ENCODE data around the gene PRKAR1B. TPM values are rescaled to one million over a fixed set of nuclear protein-coding genes. Genes with fewer than 3 reads are reported as not detected.
A peak's percentile ranks its signal among the peaks of the same experiment; 100 is the strongest.

PRKAR1B gene
- total and polyA plus RNA-seq, 10 of the 15 experiments (the other 5 are each of a cell fraction or from before 2014, with no cell fraction given), result 1.4 to 45.6 (median 19.3) TPM

- TF ChIP-seq, protein P1, sequence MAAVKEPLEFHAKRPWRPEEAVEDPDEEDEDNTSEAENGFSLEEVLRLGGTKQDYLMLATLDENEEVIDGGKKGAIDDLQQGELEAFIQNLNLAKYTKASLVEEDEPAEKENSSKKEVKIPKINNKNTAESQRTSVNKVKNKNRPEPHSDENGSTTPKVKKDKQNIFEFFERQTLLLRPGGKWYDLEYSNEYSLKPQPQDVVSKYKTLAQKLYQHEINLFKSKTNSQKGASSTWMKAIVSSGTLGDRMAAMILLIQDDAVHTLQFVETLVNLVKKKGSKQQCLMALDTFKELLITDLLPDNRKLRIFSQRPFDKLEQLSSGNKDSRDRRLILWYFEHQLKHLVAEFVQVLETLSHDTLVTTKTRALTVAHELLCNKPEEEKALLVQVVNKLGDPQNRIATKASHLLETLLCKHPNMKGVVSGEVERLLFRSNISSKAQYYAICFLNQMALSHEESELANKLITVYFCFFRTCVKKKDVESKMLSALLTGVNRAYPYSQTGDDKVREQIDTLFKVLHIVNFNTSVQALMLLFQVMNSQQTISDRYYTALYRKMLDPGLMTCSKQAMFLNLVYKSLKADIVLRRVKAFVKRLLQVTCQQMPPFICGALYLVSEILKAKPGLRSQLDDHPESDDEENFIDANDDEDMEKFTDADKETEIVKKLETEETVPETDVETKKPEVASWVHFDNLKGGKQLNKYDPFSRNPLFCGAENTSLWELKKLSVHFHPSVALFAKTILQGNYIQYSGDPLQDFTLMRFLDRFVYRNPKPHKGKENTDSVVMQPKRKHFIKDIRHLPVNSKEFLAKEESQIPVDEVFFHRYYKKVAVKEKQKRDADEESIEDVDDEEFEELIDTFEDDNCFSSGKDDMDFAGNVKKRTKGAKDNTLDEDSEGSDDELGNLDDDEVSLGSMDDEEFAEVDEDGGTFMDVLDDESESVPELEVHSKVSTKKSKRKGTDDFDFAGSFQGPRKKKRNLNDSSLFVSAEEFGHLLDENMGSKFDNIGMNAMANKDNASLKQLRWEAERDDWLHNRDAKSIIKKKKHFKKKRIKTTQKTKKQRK (IDR thresholded peaks at IDR 0.05; ENCODE audit: low read depth, low read length), result no peak
- TF ChIP-seq RAD51 (IDR thresholded peaks at IDR 0.05) (no peak), NBN (IDR thresholded peaks at IDR 0.05) (0 out of 2 replicates have a peak, but pooled peaks have one; percentile 56), FOXK2 (IDR thresholded peaks at IDR 0.05) (no peak), RELB (IDR thresholded peaks at IDR 0.05; ENCODE audit: low read depth) (no peak), ZSCAN29 (IDR thresholded peaks at IDR 0.05) (no peak), MEF2B (IDR thresholded peaks at IDR 0.05; ENCODE audit: partially characterized antibody, poor library complexity, severe bottlenecking) (no peak), PKNOX1 (IDR thresholded peaks at IDR 0.05) (no peak), FOS (IDR thresholded peaks at IDR 0.05; ENCODE audit: borderline replicate concordance, extremely low read depth, insufficient read length) (no peak), ZNF217 (IDR thresholded peaks at IDR 0.05) (no peak), BMI1 (IDR thresholded peaks at IDR 0.05; ENCODE audit: borderline replicate concordance) (no peak), NR2C1 (IDR thresholded peaks at IDR 0.05) (no peak), TAF1 (IDR thresholded peaks at IDR 0.05; ENCODE audit: borderline replicate concordance, low read depth, low read length) (no peak), SREBF2 (IDR thresholded peaks at IDR 0.05; ENCODE audit: low read length) (no peak), MEF2A (IDR thresholded peaks at IDR 0.05; ENCODE audit: insufficient read depth, low read depth, low read length) (no peak), JUND (IDR thresholded peaks at IDR 0.05; ENCODE audit: low read depth, low read length) (no peak), IRF4 (IDR thresholded peaks at IDR 0.05; ENCODE audit: low read depth, low read length) (no peak), SREBF1 (IDR thresholded peaks at IDR 0.05; ENCODE audit: low read length) (no peak), FOXM1 (IDR thresholded peaks at IDR 0.05; ENCODE audit: low read depth, low read length) (no peak), NFIC (IDR thresholded peaks at IDR 0.05; ENCODE audit: low read depth, low read length) (no peak)
- TF ChIP-seq, protein P2, sequence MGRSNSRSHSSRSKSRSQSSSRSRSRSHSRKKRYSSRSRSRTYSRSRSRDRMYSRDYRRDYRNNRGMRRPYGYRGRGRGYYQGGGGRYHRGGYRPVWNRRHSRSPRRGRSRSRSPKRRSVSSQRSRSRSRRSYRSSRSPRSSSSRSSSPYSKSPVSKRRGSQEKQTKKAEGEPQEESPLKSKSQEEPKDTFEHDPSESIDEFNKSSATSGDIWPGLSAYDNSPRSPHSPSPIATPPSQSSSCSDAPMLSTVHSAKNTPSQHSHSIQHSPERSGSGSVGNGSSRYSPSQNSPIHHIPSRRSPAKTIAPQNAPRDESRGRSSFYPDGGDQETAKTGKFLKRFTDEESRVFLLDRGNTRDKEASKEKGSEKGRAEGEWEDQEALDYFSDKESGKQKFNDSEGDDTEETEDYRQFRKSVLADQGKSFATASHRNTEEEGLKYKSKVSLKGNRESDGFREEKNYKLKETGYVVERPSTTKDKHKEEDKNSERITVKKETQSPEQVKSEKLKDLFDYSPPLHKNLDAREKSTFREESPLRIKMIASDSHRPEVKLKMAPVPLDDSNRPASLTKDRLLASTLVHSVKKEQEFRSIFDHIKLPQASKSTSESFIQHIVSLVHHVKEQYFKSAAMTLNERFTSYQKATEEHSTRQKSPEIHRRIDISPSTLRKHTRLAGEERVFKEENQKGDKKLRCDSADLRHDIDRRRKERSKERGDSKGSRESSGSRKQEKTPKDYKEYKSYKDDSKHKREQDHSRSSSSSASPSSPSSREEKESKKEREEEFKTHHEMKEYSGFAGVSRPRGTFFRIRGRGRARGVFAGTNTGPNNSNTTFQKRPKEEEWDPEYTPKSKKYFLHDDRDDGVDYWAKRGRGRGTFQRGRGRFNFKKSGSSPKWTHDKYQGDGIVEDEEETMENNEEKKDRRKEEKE (IDR thresholded peaks at IDR 0.05), result no peak
- TF ChIP-seq, protein P3, sequence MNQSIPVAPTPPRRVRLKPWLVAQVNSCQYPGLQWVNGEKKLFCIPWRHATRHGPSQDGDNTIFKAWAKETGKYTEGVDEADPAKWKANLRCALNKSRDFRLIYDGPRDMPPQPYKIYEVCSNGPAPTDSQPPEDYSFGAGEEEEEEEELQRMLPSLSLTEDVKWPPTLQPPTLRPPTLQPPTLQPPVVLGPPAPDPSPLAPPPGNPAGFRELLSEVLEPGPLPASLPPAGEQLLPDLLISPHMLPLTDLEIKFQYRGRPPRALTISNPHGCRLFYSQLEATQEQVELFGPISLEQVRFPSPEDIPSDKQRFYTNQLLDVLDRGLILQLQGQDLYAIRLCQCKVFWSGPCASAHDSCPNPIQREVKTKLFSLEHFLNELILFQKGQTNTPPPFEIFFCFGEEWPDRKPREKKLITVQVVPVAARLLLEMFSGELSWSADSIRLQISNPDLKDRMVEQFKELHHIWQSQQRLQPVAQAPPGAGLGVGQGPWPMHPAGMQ (IDR thresholded peaks at IDR 0.05; ENCODE audit: borderline replicate concordance), result no peak
Measured at GRCh38 chr7:531777-532176, 195.3 kb downstream of the PRKAR1B start (continued).

Measured in GM12878 (cell line).